GM21447 (cell line): Measurements from ENCODE around the gene SEPTIN10.
"Not testable (repeated sequence)": the region's sequence is repeated elsewhere in the genome, so short reads cannot be mapped to it uniquely, and the experiment has no call there.

Experiments used
- ATAC-seq: cut with Tn5 transposase; IDR thresholded peaks from one replicate; pipeline ENCODE4 v1.9.1; 2021; ENCODE audit not compliant: unreplicated experiment

Gene SEPTIN10

DNA sequence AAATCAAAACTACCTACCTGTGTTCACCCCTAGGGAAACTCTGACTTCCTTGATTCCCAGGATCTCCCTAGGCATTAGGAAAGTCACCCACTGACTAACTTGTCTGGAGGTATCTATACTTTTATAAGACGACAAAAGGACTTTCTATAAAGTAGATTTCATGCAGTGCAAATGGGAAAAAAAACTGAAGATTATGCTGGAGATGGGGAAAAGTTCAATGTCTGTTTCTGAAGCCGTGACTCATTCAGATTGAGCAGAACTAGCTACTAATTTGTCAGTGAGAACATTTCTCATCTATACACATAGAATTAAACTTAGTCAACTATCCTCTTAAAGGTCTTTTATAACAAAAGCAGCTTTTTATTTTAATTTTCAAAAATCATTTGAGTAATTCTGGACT, 6.0 kb downstream of the SEPTIN10 start:
- ATAC-seq, result no peak

DNA sequence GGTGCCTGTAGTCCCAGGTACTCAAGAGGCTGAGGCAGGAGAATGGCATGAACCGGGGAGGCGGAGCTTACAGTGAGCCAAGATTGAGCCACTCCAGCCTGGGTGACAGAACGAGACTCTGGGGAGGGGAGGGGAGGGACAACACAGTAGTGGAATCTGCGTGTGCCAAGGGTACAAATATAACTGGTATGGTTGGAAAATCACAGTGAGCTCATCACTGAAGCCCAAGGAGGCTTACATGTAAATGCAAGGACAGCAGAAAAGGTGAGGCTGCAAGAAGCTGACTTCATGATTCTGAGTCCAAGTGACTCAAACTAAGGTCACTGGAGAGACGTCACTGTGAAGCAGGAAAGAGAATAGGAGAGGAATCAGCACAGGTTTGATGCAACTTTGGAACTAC, 9.2 kb downstream of the SEPTIN10 start:
- no peak for ATAC-seq

DNA sequence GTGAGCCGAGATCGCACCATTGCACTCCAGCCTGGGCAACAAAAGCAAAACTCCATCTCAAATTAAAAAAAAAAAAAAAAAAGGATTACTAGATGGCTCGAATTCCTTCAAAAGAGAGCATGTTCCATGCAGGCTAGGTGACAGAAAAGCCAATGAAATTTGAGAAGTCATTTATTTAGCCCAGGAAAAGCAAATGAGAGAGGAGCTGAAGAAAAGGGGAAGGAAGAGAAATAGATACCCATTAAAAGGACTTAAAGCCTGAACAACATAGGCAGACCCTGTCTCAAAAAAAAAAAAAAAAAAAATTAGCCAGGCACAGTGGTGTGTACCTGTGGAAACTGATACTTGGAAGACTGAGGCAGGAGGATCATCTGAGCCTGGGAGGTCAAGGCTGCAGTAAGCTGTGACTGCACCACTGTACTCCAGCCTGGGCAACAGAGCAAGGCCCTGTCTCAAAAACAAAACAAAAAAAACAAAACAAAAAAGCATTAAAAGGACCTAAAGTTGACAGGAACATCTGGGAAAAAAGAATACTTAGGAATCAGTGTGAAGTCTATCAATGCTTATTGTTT, 11.1 kb downstream of the SEPTIN10 start:
- ATAC-seq, result no peak

DNA sequence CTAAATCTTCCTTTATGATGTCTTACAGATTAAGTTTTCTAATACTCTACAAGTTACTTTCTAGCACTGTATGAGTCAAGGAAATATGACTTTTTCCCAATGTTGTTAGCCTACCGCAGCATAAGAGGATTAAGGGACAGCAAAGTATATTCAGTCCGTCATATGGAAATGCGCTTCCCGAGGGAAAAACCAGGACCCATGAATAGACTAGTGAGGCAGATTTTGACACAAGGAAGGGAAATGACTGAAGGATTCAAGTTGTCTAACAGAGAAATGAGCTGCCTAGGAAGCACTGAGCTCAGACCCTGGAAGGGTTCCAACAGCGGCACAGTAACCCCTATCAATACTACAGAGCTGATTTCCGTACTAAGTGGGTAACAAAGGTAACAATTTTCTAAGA, 12.0 kb downstream of the SEPTIN10 start:
- ATAC-seq, result no peak

DNA sequence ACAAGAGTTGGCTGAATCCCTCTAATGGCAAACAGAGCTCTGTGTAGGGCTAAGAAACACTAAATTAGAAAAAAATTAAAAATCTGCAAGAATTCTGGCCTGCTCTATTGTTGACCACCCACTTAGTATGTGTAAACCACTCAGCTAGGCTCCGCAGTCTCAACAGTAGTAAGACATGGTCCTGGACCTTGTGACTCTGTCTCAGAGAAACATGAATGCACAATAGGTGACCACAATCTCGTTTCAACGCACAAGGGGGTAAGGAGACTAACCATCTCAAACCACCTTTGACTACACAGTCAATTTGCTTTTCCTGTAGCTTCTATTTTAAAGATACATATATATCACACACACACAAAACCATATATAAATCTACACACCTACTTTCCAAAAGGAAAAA, 16.5 kb downstream of the SEPTIN10 start:
- no peak for ATAC-seq

DNA sequence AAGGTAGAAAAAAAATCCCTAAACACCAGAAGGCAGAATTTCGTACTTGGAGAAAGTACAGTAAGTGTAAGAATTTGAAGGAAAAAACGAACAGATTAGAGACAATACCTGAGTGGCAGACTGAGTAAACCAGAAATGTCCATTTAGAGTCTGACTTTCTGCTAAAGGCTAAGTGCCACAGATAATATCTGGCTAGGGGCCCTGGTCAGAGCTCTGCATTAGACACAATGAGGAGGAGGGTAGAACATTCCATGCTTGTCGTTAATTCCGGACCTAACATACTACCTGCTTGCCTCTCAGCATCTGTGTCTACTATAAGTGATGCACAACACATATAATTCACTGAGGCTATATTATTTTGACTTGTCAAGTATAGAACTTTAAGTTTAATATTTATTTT, 18.1 kb downstream of the SEPTIN10 start:
- ATAC-seq, result no peak

DNA sequence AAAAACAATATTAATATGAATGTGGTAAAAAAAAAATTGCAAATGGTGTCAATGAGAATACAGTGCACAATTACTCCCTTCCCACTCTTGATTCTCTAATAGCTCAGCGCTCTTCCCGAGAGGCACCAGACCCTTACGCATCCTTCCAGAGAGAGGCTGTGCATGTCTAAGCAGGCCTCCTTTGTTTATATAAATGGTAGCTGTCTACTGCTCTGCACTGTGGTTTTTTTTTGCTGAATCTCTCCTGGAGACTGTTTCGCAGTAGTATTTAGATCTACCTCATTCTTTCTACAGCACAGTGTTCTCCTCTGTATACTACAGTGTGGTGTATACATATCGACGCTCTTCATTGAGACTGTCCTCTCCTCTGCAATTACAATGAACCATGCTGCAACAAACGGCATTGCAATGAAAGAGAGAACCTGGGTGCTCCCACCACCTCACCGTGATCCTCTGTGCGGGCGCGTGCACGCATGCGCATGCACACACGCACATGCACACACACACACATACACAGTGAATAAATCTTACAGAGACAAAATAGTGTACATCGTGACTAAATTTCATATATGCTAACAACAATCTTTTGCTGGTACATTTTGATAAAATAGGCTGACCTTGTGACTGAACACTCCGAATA, 19.4 kb downstream of the SEPTIN10 start:
- ATAC-seq, result no peak

DNA sequence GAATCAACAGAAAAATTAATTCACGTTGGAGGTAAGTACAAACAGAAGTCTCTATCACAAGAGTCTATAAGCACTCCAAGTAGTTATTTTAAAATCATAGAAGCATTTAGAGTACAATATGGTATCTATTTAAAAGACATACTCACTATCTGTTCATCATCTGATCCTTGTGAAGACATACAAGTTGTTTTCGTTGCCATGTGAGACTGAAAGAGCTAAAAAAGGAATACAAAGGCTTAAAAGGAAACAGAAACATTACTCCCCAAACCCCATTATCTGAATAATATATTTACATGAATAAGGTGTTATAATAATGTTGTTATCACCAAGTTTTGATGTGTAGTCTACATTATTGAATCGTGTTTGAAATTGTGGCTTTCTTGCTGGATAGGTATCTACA, 20.9 kb downstream of the SEPTIN10 start:
- ATAC-seq, result no peak

DNA sequence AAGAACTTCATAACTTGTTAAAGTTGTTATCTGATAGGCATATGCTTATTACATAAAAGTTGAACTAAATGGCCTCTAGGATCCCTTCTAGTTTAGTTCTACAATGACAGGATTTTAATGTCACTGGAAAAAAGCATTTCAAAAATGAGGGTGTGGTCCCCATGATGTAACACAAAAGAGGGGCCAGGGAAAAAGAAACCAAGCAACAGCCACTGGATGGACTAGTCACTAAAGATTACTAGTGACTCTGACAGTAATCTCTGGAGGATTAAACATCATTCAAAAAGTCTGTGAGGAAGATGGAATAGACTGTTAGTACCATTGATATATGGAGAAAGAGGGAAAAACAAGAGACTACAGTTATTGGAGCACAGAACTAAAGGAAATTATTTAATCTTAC, 22.6 kb downstream of the SEPTIN10 start:
- ATAC-seq, result no peak

DNA sequence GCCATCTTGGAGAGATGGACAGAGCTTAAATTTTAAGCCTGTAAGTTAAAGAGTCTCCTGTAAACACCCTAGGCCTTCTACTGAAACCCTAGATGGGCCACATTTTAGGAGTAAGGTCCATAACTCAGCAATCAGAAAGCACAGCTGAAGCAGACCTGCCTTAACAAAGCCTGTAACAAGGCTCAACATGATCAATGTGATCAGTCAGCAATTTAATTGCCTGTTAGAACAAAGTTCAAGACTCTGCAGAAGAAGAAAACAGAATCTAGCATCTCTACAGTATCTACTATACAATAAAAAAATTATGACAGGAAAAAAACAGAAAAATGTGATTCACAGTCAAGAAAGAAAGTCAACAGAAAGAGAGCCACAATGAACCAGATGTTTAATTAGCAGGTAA, 27.1 kb downstream of the SEPTIN10 start:
- ATAC-seq, result no peak

DNA sequence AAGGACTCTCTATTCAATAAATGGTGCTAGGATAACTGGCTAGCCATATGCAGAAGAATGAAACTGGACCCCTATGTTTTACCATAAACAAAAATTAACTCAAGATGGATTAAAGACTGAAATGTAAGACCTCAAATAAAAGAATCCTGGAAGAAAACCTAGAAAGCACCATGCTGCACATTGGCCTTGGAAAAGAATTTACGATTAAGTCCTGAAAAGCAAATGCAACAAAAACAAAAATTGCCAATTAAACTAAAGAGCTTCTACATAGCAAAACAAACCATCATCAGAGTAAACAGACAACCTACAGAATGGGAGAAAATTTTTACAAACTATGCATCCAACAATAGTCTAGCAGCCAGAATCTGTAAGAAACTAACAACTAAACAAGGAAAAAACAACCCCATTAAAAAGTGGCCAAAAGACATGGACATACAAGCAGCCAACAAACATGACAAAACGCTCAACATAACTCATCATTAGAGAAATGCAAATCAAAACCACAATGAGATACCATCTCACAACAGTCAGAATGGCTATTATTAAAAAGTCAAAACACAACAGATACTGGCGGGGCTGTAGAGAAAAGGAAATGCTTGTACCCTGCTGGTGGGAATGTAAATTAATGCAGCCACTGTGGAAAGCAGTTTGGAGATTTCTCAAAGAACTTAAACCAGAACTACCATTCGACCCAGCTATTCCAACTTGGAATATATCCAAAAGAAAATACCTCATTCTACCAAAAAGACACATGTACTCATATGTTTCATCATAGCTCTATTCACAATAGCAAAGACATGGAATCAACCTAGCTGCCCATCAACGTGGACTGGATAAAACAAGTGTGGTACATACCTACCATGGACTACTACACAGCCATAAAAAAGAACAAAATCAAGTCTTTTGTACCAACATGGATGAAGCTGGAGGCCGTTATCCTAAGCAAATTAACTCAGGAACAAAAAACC, 30.6 kb downstream of the SEPTIN10 start:
- ATAC-seq, result no peak

DNA sequence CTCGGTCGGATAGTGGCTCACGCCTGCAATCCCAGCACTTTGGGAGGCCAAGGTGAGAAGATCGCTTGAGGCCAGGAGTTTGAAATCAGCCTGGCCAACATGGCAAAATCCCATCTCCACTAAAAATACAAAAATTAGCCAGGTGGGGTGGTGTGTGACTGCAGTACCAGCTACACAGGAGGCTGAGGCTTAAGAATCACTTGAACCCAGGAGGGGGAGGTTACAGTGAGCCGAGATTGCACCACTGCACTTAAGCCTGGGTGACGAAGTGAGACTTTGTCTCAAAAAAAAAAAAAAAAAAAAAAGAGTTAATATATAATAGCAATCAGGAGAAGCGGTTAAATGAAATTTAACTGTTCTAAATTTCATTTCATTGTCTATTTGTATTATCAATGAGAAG, 36.1 kb downstream of the SEPTIN10 start:
- not testable (repeated sequence) for ATAC-seq

DNA sequence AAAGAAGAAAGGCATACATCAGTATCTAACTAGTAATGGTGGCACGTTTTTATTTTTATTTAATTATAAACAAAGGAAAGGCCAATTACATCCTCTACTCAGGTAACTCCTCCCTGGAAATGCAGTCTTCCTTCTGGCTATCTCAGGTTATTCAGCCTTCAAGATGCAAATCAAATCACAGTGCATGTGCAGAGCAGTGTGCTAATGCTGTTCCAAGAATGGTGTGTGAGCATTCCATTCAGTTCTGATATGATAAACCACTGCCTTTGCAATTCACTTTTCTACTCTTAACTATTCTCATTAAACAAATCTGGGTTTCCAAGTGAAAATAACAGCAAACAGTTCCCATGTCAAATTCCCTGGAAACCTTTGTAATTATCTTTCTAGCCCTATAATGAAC, 38.4 kb downstream of the SEPTIN10 start:
- no peak for ATAC-seq

DNA sequence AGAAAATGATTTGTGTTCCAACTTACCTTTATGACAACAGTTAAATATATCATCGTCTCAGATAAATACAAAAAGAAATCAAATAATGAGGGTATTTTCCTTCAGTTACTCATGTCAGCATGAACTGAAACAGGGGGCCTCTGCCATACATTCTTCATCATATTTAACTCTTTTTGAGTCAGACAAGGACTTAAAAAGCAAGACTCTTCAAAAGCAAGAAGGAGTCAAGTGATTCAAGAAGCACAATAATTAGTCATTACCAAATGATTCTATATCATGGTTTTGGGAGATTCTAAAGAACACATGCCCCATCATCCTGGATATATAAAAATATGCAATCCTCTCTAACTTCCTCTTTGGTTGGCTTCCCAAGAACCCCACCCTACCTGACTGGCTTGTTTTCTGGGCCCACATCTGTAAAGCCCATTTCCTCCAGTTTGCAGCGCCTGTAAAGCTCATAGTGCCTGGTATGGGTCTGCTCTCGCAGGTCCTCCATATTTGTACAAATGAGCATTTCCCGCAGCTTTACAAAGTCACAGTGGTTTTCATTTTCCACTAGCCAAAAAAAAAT, 49.7 kb downstream of the SEPTIN10 start:
- ATAC-seq, result no peak

DNA sequence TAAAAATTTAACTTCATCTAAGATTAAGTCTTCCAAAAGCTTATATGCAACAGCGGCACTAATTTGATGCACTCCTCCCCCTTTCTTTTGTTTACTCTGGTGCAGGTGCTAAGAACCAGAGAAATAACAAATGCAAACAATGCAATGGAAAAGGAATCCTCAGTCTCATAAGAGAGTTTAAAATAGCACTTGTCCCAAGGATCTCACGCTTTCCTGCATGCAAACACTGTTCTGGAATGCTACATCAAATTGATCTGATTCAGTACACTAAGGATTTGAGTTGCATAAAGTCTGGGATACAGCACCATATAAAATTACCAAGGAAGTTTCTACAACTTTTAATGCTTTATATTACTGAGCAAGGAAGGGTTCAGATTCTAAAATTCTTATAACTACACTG, 50.5 kb downstream of the SEPTIN10 start:
- ATAC-seq, result no peak

DNA sequence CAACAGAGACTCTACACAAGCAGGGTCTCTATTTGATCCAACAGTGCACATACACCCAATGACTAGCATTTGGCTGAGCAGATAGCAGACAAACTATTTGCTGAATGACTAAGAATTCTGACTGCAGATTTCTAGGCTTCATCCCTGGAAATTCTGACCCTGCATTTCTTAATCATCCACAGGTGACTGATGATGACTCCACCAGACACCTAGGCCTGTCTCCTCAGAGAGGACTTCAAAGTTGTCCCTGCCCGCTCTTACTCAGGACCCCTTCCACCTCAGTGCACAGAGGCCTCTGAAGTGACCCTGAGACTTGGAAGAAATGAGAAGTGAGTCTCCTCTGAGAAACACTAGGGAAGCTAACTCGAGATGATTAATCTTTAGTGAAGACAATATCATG, 51.3 kb downstream of the SEPTIN10 start:
- ATAC-seq, result no peak

DNA sequence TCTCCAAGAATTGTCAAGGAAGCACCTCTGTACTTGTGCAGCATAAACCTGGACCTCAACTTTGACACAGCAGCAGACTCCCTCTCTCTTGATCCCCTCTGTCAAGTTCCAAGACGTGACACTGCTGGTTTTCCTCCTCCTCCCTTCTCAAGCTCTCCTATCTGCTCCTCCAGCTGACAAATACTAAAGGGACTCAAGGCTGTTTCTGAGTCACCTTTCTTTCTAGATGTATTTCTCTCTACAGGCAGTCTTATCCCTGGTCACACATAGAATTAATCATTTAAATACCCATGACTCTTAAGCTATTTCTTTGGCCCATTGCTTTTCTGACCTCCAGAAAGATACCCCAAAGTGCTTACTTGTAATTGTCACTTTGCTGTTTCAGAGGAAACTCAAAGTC, 53.5 kb downstream of the SEPTIN10 start:
- no peak for ATAC-seq

DNA sequence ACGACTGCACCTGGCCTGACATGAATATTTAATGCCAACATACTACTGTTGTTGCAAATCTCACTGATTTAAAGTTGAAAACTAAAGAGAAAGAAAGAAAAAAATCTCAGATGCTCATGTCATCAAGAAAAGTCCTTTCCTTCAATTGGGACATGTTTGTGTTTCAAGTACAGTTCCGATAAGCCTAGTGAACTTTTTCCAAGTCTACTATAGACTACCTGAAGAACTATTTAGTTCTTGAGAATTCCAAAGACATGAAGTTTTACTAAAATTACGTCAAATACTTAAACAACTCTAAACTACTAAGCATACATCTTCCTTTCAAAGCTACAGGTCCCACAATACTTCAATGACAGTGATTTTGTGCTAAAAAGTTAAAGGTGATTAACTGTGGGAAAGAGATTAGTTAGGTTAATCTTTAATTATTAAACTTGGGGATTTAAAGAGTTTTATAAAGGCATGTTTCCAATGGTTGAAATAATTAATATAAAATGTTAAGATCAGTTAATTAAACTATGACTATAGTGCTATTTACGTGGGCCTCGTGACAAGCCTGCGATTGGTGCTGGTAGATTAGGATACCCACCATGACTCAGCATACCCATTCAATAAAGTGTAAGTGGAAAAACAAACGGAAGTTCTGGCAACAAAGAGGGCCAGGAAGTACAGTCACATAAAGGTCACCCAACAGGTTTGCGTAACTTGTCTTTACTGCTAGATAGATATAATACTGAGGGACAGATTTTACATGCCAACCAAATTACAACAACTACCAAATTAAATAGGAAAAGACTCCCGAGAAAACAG, 55.5 kb downstream of the SEPTIN10 start:
- ATAC-seq, result no peak

DNA sequence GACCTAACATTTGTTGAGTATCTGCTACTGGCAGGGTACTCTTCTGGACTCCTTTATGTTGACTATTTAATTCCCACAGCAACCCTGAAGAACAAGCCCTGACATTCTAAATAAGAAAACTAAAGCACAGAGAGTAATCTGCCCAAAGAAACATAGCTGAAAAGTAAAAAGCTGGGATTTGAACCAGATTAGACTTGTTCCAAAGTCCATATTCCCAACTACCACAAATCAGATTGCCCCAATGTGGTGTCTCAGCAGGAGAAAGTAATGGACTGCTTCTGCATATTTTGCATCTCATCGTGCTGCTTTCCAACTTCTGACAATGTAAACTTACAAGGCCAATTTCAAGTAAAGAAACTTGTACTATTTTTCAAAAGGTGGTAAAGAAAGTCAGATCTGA, 56.5 kb downstream of the SEPTIN10 start:
- no peak for ATAC-seq

DNA sequence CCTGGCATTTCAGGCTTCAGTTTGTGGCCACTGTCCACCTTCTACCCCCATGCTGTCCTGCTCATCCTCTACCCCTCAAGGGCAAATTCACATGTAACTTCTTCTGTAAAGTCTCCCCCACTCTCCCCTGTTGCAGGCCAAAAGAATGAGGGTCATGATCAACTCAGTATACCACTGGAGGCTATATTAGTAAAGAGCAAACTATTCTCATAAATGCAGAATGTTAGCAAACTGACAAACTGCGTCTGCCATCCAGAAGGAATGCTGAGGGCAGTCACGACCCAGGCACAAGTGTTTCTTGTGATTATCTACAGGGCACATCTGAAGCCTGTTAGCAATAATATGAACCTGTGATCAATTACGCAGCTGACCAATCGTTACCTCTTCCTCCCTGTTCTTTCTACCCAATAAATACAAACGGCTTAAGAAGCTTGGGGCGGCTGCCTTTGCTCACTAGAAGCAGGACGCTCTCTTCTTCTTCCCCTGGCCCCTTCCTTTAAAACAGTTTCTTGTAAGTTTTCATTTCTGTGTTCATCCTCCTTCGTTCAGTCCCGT, 58.3 kb downstream of the SEPTIN10 start:
- no peak for ATAC-seq

DNA sequence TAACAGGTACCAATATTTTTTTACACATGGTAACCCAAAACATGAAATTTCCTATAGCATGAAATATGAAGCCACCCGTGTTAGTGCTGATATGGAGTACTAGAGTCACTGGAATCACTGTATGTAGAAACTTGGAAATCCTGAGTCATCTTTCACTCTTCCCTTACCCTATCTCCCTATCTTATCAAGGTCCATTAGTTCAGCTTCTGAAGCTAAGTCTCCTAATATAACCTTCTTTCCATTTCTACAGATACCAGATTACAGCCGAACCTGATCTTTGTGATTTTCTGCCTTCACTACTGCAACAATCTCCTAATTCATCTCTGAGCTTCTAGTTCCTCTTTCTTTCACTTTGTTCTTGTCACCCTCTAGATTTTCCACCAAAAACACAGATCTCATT, 59.0 kb downstream of the SEPTIN10 start:
- no peak for ATAC-seq
